ENCODE results near the gene NBAS.
A peak's percentile ranks its signal among the peaks of the same experiment; 100 is the strongest.

The NBAS gene

DNA sequence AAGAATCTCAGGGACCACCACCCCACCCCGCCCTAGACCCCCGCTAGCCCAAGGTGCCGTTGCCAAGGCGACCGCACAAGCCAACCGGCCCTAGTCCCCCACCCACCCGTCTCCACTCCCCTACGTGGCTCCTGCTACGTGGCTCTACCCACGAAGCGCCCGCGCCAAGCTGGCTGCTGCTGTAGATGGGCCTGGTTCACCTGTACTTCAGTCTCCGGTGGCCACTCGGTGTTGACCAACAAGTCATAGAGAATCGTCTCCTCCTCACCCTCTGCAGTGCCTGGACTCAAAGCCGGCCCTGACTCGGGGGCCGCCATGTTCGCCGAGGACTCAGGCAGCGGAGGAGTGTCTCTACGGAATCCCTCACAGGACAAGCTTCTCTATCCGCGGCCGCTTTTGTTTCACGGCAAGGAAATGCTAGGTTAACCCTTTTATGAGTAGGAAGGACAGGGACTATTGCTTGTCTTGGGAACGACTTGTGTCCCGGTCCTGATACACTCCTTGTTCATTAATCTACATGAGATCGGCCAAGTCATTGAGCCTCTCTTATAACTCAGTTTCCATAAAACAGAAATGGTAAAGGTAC lies at the start of gene NBAS:
Gene NBAS, minus strand, starts transcription at position 347 of the 586 bp plus-strand sequence. Its CDS starts 30 bp downstream, at position 317.
- no peaks in the 10 kb centered on the region for H3K9me3 ChIP-seq (ENCODE audit: severe bottlenecking)
- H3K27ac ChIP-seq (ENCODE audit: poor library complexity, severe bottlenecking), result peak within 1 kb of the TSS; percentile 18
- peaks cover 7% of the 10 kb centered on the region; the same call in 1 of the 2 replicates for H3K36me3 ChIP-seq (ENCODE audit: low read depth)
- H3K4me1 ChIP-seq (ENCODE audit: insufficient read depth, poor library complexity, severe bottlenecking), result peaks cover 5% of the 10 kb centered on the region
- no peak for TF ChIP-seq CTCF (IDR thresholded peaks at IDR 0.05; ENCODE audit: poor library complexity, severe bottlenecking)
- peak; percentile 66 for DNase-seq (ENCODE audit: low spot score)
- ATAC-seq (ENCODE audit: low read depth), result peak; percentile 78
- peak within 1 kb of the TSS; percentile 50 for H3K4me3 ChIP-seq (ENCODE audit: severe bottlenecking)
- H3K27me3 ChIP-seq (ENCODE audit: insufficient read depth, poor library complexity, severe bottlenecking), result no peaks in the 10 kb centered on the region

GRCh38 chr2:15610430-15610952 lies 49.4 kb upstream of the NBAS start:
- no peak overlapping the region for H3K27ac ChIP-seq (ENCODE audit: poor library complexity, severe bottlenecking)
- no peak for ATAC-seq (ENCODE audit: low read depth)
- H3K4me1 ChIP-seq (ENCODE audit: insufficient read depth, poor library complexity, severe bottlenecking), result no peaks in the 10 kb centered on the region
- H3K4me3 ChIP-seq (ENCODE audit: severe bottlenecking), result no peak overlapping the region
- no peaks in the 10 kb centered on the region for H3K9me3 ChIP-seq (ENCODE audit: severe bottlenecking)
- no peak for DNase-seq (ENCODE audit: low spot score)
- no peaks in the 10 kb centered on the region for H3K27me3 ChIP-seq (ENCODE audit: insufficient read depth, poor library complexity, severe bottlenecking)
- peaks cover 74% of the 10 kb centered on the region for H3K36me3 ChIP-seq (ENCODE audit: low read depth)
- TF ChIP-seq CTCF (IDR thresholded peaks at IDR 0.05; ENCODE audit: poor library complexity, severe bottlenecking), result no peak

DNA sequence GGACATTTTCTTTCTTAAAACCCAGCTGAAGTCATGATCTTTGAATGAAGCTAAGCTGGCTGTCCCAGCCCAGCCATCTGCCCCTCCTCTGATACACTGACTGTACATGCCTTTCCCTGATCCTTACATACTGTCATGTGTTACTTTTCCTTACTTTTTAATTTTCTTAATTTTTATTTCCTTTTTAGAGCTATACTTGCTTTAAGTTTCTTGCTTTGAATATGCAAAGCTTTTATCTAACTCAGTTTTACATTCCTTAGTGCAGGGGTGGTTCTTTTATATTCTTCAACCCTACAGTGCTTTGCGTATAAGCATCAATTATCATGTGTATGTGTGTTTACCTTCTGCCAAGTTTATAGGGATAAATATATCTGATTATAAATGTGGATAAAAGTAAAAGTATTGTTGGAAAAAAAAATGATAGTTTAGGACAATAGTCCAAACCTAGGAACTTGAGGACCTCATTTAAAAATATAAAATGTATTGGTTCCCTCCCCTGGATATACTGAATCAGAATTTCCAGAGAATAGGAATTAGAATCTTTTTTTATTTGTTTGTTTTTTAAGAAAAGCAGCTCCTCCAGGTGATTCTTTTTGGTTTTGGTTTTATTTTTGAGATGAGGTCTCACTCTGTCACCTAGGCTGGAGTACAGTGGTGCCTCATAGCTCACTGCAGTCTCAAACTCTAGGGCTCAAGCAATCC lies 48.4 kb upstream of the NBAS start:
- ATAC-seq (ENCODE audit: low read depth) (no peak), DNase-seq (ENCODE audit: low spot score) (no peak)
- Histone ChIP-seq H3K27ac (ENCODE audit: poor library complexity, severe bottlenecking) (no peak overlapping the region), H3K4me3 (ENCODE audit: severe bottlenecking) (no peak overlapping the region), H3K36me3 (ENCODE audit: low read depth) (peaks cover 74% of the 10 kb centered on the region), H3K27me3 (ENCODE audit: insufficient read depth, poor library complexity, severe bottlenecking) (no peaks in the 10 kb centered on the region), H3K4me1 (ENCODE audit: insufficient read depth, poor library complexity, severe bottlenecking) (no peaks in the 10 kb centered on the region), H3K9me3 (ENCODE audit: severe bottlenecking) (no peaks in the 10 kb centered on the region)
- TF ChIP-seq CTCF (IDR thresholded peaks at IDR 0.05; ENCODE audit: poor library complexity, severe bottlenecking), result no peak

DNA sequence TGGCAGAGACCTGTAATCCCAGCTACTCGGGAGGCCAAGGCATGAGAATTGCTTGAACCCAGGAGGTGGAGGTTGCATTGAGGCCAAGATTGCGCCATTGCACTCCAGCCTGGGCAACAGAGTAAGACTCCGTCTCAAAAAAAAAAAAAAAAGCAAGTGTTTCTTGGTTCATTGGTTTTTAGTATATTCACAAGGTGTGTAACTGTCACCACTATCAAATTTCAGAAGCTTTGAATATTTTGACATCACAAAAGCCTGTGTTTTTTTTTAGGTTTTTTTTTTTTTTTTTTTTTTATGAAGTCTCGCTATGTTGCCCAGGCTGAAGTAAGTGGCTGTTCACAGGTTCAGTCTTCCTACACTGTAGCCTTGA lies 47.2 kb upstream of the NBAS start:
- no peaks in the 10 kb centered on the region for H3K4me1 ChIP-seq (ENCODE audit: insufficient read depth, poor library complexity, severe bottlenecking)
- H3K36me3 ChIP-seq (ENCODE audit: low read depth), result peaks cover 76% of the 10 kb centered on the region
- no peak overlapping the region for H3K27ac ChIP-seq (ENCODE audit: poor library complexity, severe bottlenecking)
- no peaks in the 10 kb centered on the region for H3K27me3 ChIP-seq (ENCODE audit: insufficient read depth, poor library complexity, severe bottlenecking)
- DNase-seq (ENCODE audit: low spot score), result no peak
- no peak for TF ChIP-seq CTCF (IDR thresholded peaks at IDR 0.05; ENCODE audit: poor library complexity, severe bottlenecking)
- no peaks in the 10 kb centered on the region for H3K9me3 ChIP-seq (ENCODE audit: severe bottlenecking)
- no peak for ATAC-seq (ENCODE audit: low read depth)
- no peak overlapping the region for H3K4me3 ChIP-seq (ENCODE audit: severe bottlenecking)
